K562 (cell line): Measurements from ENCODE around the gene PEF1. TPM values are rescaled to one million over a fixed set of nuclear protein-coding genes. Genes with fewer than 3 reads are reported as not detected.

Source experiments
- ATAC-seq: fragments of 200-7000 bp; cut with Tn5 transposase; 3 replicates; pipeline ENCODE4 v1.9.1; 2020; ENCODE audit warnings: moderate library complexity
- BruUV-seq: library from RNA; stranded (reverse); fragments of 400-500 nt; replicated peaks from 2 replicates; lab custom pipeline; 2021; lab: Mats Ljungman, UMichigan
- CTCF ChIA-PET: fragments of 300-600 bp; formaldehyde crosslinking; extraction: SDS; loops from one replicate; lab custom pipeline; 2021; ENCODE audit warnings: low intra/inter-chr PET ratio; lab: Yijun Ruan, JAX
- POLR2A ChIA-PET: fragments of 300-600, 350-650 bp; sonication (Branson Sonifier 250); formaldehyde crosslinking; extraction: SDS; loops from one replicate; lab custom pipeline; 2021; ENCODE audit warnings: antibody characterized with exemption, inconsistent platforms; lab: Yijun Ruan, JAX
- DNase-seq, 4 experiments: peaks; one replicate each; pipeline versions ENCODE4 v3.0.0 to v3.0.0-alpha.2; 2011 to 2018; ENCODE audit warnings: low spot score in 3 of 4, mixed read lengths in 3 of 4; ENCODE audit errors: extremely low read depth in 1 of 4
- FAIRE-seq: peaks from 2 replicates; lab custom pipeline; 2011; peaks lifted over from hg19 to GRCh38; lab: Jason Lieb, UNC
- H2AFZ ChIP-seq: 2 replicates; pipeline ENCODE4 v1.6.0; 2011; ENCODE audit warnings: low read depth, low read length, control low read depth, inconsistent platforms
- H3K27ac ChIP-seq: fragments of 200-600 bp; 3 replicates; pipeline ENCODE4 v1.8.0; 2011; ENCODE audit warnings: low read depth, mild to moderate bottlenecking, control low read depth, inconsistent platforms, low read length, moderate library complexity, mixed read lengths; ENCODE audit errors: extremely low read depth
- H3K27me3 ChIP-seq, 2 experiments: fragments of 300-600 bp in 1 of 2; 2 replicates in 1 of 2; 3 replicates in 1 of 2; pipeline versions ENCODE4 v1.6.0 to v1.8.0; 2011; ENCODE audit warnings: inconsistent platforms in 2 of 2, low read length in 2 of 2, mild to moderate bottlenecking in 1 of 2, mixed read lengths in 1 of 2, moderate library complexity in 1 of 2; ENCODE audit not compliant: control insufficient read depth in 2 of 2, insufficient read depth in 2 of 2
- H3K36me3 ChIP-seq: fragments of 300-600 bp; 3 replicates; pipeline ENCODE4 v1.8.0; 2011; ENCODE audit warnings: mild to moderate bottlenecking, low read length, inconsistent platforms; ENCODE audit not compliant: control insufficient read depth, insufficient read depth
- H3K4me1 ChIP-seq, 2 experiments: fragments of 200-600 bp in 1 of 2; replicated peaks in 1 of 2; 2 replicates in 1 of 2; 3 replicates in 1 of 2; pipeline versions ENCODE4 v1.5.1 to v1.8.0; 2011; ENCODE audit warnings: inconsistent platforms in 2 of 2, low read length in 2 of 2, mild to moderate bottlenecking in 1 of 2, mixed read lengths in 1 of 2, moderate library complexity in 1 of 2; ENCODE audit not compliant: control insufficient read depth in 2 of 2, insufficient read depth in 2 of 2
- H3K4me2 ChIP-seq: 2 replicates; pipeline ENCODE4 v1.6.1; 2011; ENCODE audit warnings: low read length, control low read depth, inconsistent platforms, mixed read lengths; ENCODE audit not compliant: insufficient read depth
- H3K4me3 ChIP-seq: fragments of 200-600 bp; sonication (generic), shearing (Covaris generic); 2 replicates; pipeline ENCODE4 v1.5.1; 2016; ENCODE audit warnings: control low read depth, inconsistent platforms
- H3K79me2 ChIP-seq: fragments of 200-600 bp; 3 replicates; pipeline ENCODE4 v1.8.0; 2011; ENCODE audit warnings: low read length, inconsistent platforms; ENCODE audit not compliant: control insufficient read depth, insufficient read depth
- H3K9ac ChIP-seq, 2 experiments: 2 replicates each; pipeline versions ENCODE4 v1.6.0 to v1.6.1; 2011; ENCODE audit warnings: low read depth in 2 of 2, low read length in 2 of 2, control low read depth in 1 of 2, inconsistent platforms in 1 of 2, mild to moderate bottlenecking in 1 of 2, mixed read lengths in 1 of 2; ENCODE audit not compliant: insufficient read depth in 1 of 2
- H3K9me1 ChIP-seq: one replicate; pipeline ENCODE4 v1.6.0; 2011; ENCODE audit warnings: inconsistent platforms, mild to moderate bottlenecking, low read length, moderate library complexity; ENCODE audit not compliant: control insufficient read depth, insufficient read depth
- H3K9me3 ChIP-seq: replicated peaks from 2 replicates; pipeline ENCODE4 v1.5.1; 2011; ENCODE audit warnings: low read depth, low read length, inconsistent platforms; ENCODE audit not compliant: control insufficient read depth, insufficient read depth
- H4K20me1 ChIP-seq: replicated peaks from 2 replicates; pipeline ENCODE4 v1.6.1; 2011; ENCODE audit warnings: low read length, inconsistent platforms, mixed read lengths; ENCODE audit not compliant: control insufficient read depth, insufficient read depth
- C11orf30 ChIP-seq: fragments of 450-650 bp; IDR thresholded peaks from 2 replicates; pipeline ENCODE4 v1.6.1; 2016; ENCODE audit warnings: low read depth, mild to moderate bottlenecking
- CBFA2T2 ChIP-seq: fragments of 450-650 bp; conservative IDR thresholded peaks from 2 replicates; pipeline ENCODE4 v1.6.1; 2017; ENCODE audit warnings: mild to moderate bottlenecking
- CSDE1 ChIP-seq, 2 experiments: fragments of 450-650 bp; IDR thresholded peaks; 2 replicates each; pipeline ENCODE4 v1.6.1; 2016; ENCODE audit warnings: mild to moderate bottlenecking in 1 of 2
- DDX20 ChIP-seq: fragments of 450-650 bp; IDR thresholded peaks from 2 replicates; pipeline ENCODE4 v1.6.1; 2016; ENCODE audit warnings: missing genetic modification characterization, low read depth, mild to moderate bottlenecking, missing compliant biosample characterization, moderate library complexity
- ELK3 ChIP-seq: fragments of 450-650 bp; formaldehyde crosslinking; IDR thresholded peaks from 2 replicates; pipeline ENCODE4 v1.4.0; 2020; ENCODE audit warnings: mild to moderate bottlenecking
- FOXO4 ChIP-seq: fragments of 450-650 bp; formaldehyde crosslinking; IDR thresholded peaks from 2 replicates; pipeline ENCODE4 v1.4.0; 2020; ENCODE audit warnings: mild to moderate bottlenecking, moderate library complexity
- ILF3 ChIP-seq: fragments of 450-650 bp; IDR thresholded peaks from 2 replicates; pipeline ENCODE4 v1.6.1; 2018; ENCODE audit warnings: antibody characterized with exemption, mild to moderate bottlenecking, moderate library complexity, borderline replicate concordance
- KLF10 ChIP-seq: fragments of 250-450 bp; sonication (Bioruptor Pico); IDR thresholded peaks from 2 replicates; pipeline ENCODE4 v1.6.1; 2021; ENCODE audit warnings: matching md5 sums
- MLLT1 ChIP-seq, 2 experiments: fragments of 450-650 bp; IDR thresholded peaks; 2 replicates each; pipeline ENCODE4 v1.6.1; 2016
- SP1 ChIP-seq: sonication (generic); formaldehyde crosslinking; IDR thresholded peaks from 2 replicates; pipeline ENCODE4 v1.8.1; 2022; ENCODE audit warnings: mild to moderate bottlenecking, missing genetic modification reagents
- TAF1 ChIP-seq: IDR thresholded peaks from 2 replicates; pipeline ENCODE4 v1.6.1; 2011; ENCODE audit warnings: mild to moderate bottlenecking, low read length, moderate library complexity; ENCODE audit not compliant: insufficient read depth, control insufficient read depth, severe bottlenecking; ENCODE audit errors: extremely low read depth
- ZNF165 ChIP-seq: fragments of 250-450 bp; sonication (Bioruptor Pico); IDR thresholded peaks from 2 replicates; pipeline ENCODE4 v1.4.0; 2020; ENCODE audit warnings: borderline replicate concordance
- ZNF23 ChIP-seq: fragments of 250-450 bp; sonication (Bioruptor Pico); IDR thresholded peaks from 2 replicates; pipeline ENCODE4 v1.4.0; 2020; ENCODE audit warnings: mild to moderate bottlenecking
- WGBS: fragments of 100-300 bp; shearing (Covaris generic); methylation state at CpG from one replicate; pipeline ENCODE4 v1.1.6; 2016; ENCODE audit warnings: low coverage, mixed read lengths; ENCODE audit not compliant: insufficient coverage; ENCODE audit errors: missing lambda C conversion rate; 5-methylcytosine and 5-hydroxymethylcytosine counted together
- in situ Hi-C: fragments of 300-500 bp; cut with MboI; formaldehyde crosslinking; loops from 4 replicates; pipeline ENCODE4 v1.15.0; 2018; ENCODE audit warnings: inconsistent platforms, mixed read lengths
- intact Hi-C: fragments of 100-400 bp; cut with micrococcal nuclease; formaldehyde crosslinking; loops from 2 replicates; pipeline ENCODE4 v1.14.2; 2022
- polyA plus RNA-seq, 8 experiments: library from polyadenylated mRNA; depleted of rRNA in 4 of 8; stranded (reverse) in 5 of 8; unstranded in 3 of 8; fragments of >200 nt; fragmentation: Nextera tagmentation in 2 of 8; fragmentation: Illumina TruSeq in 1 of 8; extraction: Ambion mirVana in 2 of 8; extraction: Trizol in 1 of 8; gene quantifications; 2 replicates each; pipeline versions ENCODE4 v1.2.1 to v1.2.3, GENCODE V29; 2011 to 2014; ENCODE audit warnings: inconsistent platforms in 1 of 8, missing spikeins in 1 of 8
- total RNA-seq, 7 experiments: library from RNA; depleted of rRNA in 6 of 7; stranded (reverse); fragments of >200 nt in 6 of 7; fragmentation: Illumina TruSeq in 2 of 7; extraction: Trizol in 2 of 7; gene quantifications; 2 replicates each; pipeline versions ENCODE4 v1.2.1 to v1.2.3, GENCODE V29; 2011 to 2021; ENCODE audit warnings: low replicate concordance in 1 of 7

Gene PEF1
- total and polyA plus RNA-seq, 9 of the 15 experiments (the other 6 are each of a cell fraction or from before 2014, with no cell fraction given), result 26.3 to 95.5 (median 61.9) TPM

- 67% methylated on average over 5 of the region's 5 CpGs for WGBS
- H3K4me2 ChIP-seq, result no peak overlapping the region
- FAIRE-seq, result no peak
- H3K36me3 ChIP-seq, result peaks cover 15% of the 10 kb centered on the region; the same call in 2 of the 3 replicates
- no peak for TF ChIP-seq ILF3
- TF ChIP-seq FOXO4 (CRISPR knock-in tag), result no peak
- TF ChIP-seq DDX20, result no peak
- no peak for TF ChIP-seq TAF1
- no peak for TF ChIP-seq ELK3 (CRISPR knock-in tag)
- no peak for TF ChIP-seq C11orf30
- TF ChIP-seq MLLT1 (IDR thresholded peaks at IDR 0.05), result no peak
- TF ChIP-seq ZNF165 (CRISPR knock-in tag), result no peak
- no peak for TF ChIP-seq CBFA2T2
- TF ChIP-seq ZNF23 (CRISPR knock-in tag), result no peak
- TF ChIP-seq KLF10 (CRISPR knock-in tag), result no peak
- TF ChIP-seq SP1 (CRISPR knock-in tag), result no peak
- TF ChIP-seq CSDE1 (IDR thresholded peaks at IDR 0.05), result no peak
- H3K4me1 ChIP-seq, result peaks cover 0 to 7% of the 10 kb centered on the region in 2 experiments; a peak in 2 of 5 replicates
- no peak for ATAC-seq
- no peak overlapping the region for H3K9ac ChIP-seq
- H2AFZ ChIP-seq, result no peak overlapping the region
- no peak for DNase-seq
- ChIA-PET CTCF (no interaction called here), POLR2A (interaction anchor here (0.6 to 5.7 kb wide), 4 partner anchors 9 to 53 kb away, joined by 3 to 47 read pairs (median 4); no protein-coding TSS in a partner anchor)
- no peaks in the 10 kb centered on the region for H3K9me1 ChIP-seq
- H3K79me2 ChIP-seq, result peaks cover 50% of the 10 kb centered on the region; the same call in 2 of the 3 replicates
- BruUV-seq, result no TSS peak
- no peak overlapping the region for H3K27ac ChIP-seq
- no peaks in the 10 kb centered on the region for H3K27me3 ChIP-seq
- H3K4me3 ChIP-seq, result no peak overlapping the region
- in situ Hi-C loops (no loop called here), intact Hi-C loops (no loop called here)
- no peaks in the 10 kb centered on the region for H3K9me3 ChIP-seq
- H4K20me1 ChIP-seq, result peaks cover 6% of the 10 kb centered on the region; the same call in 1 of the 2 replicates
These were observed 6.6 kb downstream of the PEF1 start for GRCh38 chr1:31637915-31638673.
